ENCODE data around the gene TGFBR3.

DNA sequence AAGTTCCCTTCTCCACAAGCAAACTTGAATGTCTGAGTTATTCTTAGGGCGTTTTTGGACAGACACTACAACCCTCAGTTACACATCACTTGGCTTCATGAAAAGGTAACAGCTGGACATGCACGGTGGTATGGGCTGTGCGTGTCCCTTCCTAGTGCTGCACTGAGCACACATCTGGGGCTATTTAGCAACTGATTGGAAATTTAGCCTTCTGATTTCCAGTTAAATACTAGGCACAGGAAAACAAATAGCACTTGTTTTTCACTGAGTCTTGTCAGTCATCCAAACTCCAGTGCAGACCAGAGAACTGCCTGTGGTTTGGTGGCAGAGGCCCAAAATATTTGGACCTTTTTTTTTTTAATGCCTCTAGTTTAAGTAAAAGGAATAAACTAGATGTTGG lies 134.7 kb downstream of the TGFBR3 start:
- no peak for TF ChIP-seq ZNF780A (CRISPR knock-in tag; IDR thresholded peaks at IDR 0.05)
- no peak for TF ChIP-seq GTF2F1 (IDR thresholded peaks at IDR 0.05; ENCODE audit: low read depth, low read length)
- TF ChIP-seq POLR3G (IDR thresholded peaks at IDR 0.05; ENCODE audit: extremely low read depth, insufficient read length, insufficient replicate concordance): no peak
- TF ChIP-seq ERF (CRISPR knock-in tag; IDR thresholded peaks at IDR 0.05): no peak
- TF ChIP-seq REST (IDR thresholded peaks at IDR 0.05; ENCODE audit: borderline replicate concordance): no peak
- no peak for TF ChIP-seq REST (CRISPR knock-in tag; IDR thresholded peaks at IDR 0.05; ENCODE audit: low read depth)
- TF ChIP-seq CHD2 (IDR thresholded peaks at IDR 0.05; ENCODE audit: low read depth, low read length): no peak
- TF ChIP-seq, protein P1, sequence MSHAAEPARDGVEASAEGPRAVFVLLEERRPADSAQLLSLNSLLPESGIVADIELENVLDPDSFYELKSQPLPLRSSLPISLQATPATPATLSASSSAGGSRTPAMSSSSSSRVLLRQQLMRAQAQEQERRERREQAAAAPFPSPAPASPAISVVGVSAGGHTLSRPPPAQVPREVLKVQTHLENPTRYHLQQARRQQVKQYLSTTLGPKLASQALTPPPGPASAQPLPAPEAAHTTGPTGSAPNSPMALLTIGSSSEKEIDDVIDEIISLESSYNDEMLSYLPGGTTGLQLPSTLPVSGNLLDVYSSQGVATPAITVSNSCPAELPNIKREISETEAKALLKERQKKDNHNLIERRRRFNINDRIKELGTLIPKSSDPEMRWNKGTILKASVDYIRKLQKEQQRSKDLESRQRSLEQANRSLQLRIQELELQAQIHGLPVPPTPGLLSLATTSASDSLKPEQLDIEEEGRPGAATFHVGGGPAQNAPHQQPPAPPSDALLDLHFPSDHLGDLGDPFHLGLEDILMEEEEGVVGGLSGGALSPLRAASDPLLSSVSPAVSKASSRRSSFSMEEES (CRISPR knock-in tag; IDR thresholded peaks at IDR 0.05): no peak
- no peak for TF ChIP-seq RBM34 (IDR thresholded peaks at IDR 0.05; ENCODE audit: borderline replicate concordance, insufficient read depth, low read length)
- no peak for TF ChIP-seq FOXK1 (CRISPR knock-in tag; IDR thresholded peaks at IDR 0.05; ENCODE audit: borderline replicate concordance)
